IPS DF 6.9 (cell line): ENCODE results near the gene RPL37.
"Not testable (repeated sequence)": the region's sequence is repeated elsewhere in the genome, so short reads cannot be mapped to it uniquely, and the experiment has no call there.

ENCODE experiments used
- DNase-seq: peaks from one replicate; pipeline ENCODE4 v3.0.0-alpha.2; 2013; ENCODE audit warnings: low read depth, low spot score
- H3K27ac ChIP-seq: one replicate; pipeline ENCODE4 v1.5.1; 2013; ENCODE audit warnings: low read length, control low read depth
- H3K27me3 ChIP-seq: 2 replicates; pipeline ENCODE4 v1.6.1; 2013; ENCODE audit warnings: mild to moderate bottlenecking, low read length; ENCODE audit not compliant: control insufficient read depth, insufficient read depth
- H3K36me3 ChIP-seq: 2 replicates; pipeline ENCODE4 v1.6.1; 2013; ENCODE audit warnings: low read length; ENCODE audit not compliant: control insufficient read depth, insufficient read depth
- H3K4me1 ChIP-seq: 2 replicates; pipeline ENCODE4 v1.6.1; 2013; ENCODE audit warnings: low read length; ENCODE audit not compliant: control insufficient read depth, insufficient read depth
- H3K4me3 ChIP-seq: 2 replicates; pipeline ENCODE4 v1.5.1; 2013; ENCODE audit warnings: mild to moderate bottlenecking, low read length
- H3K9me3 ChIP-seq: 2 replicates; pipeline ENCODE4 v1.6.1; 2013; ENCODE audit warnings: low read length, inconsistent platforms; ENCODE audit not compliant: control insufficient read depth, insufficient read depth
- WGBS: extraction: QIAGEN DNeasy Blood & Tissue Kit; methylation state at CpG from one replicate; pipeline ENCODE4 v1.1.7; 2013; ENCODE audit warnings: mixed read lengths, missing lambda C conversion rate; ENCODE audit not compliant: insufficient read length, insufficient coverage; 5-methylcytosine and 5-hydroxymethylcytosine counted together

RPL37 gene

GRCh38 chr5:40796487-40796889, 38.5 kb downstream of the RPL37 start:
- WGBS: no CpG with 5 or more reads among the region's 3 CpGs
- Histone ChIP-seq H3K4me3 (no peak overlapping the region), H3K4me1 (no peaks in the 10 kb centered on the region; the same call in 1 of the 2 replicates), H3K9me3 (no peaks in the 10 kb centered on the region), H3K36me3 (no peaks in the 10 kb centered on the region), H3K27ac (no peak overlapping the region), H3K27me3 (no peaks in the 10 kb centered on the region)
- no peak for DNase-seq

GRCh38 chr5:40794877-40795276, 40.1 kb downstream of the RPL37 start:
- not testable (repeated sequence) for H3K9me3 ChIP-seq, H3K36me3 ChIP-seq, H3K27ac ChIP-seq, DNase-seq, H3K4me3 ChIP-seq, H3K27me3 ChIP-seq, H3K4me1 ChIP-seq
- no CpG with 5 or more reads among the region's 3 CpGs for WGBS

- DNase-seq: not testable (repeated sequence)
Measured at GRCh38 chr5:40794340-40794739, 40.7 kb downstream of the RPL37 start.

GRCh38 chr5:40792691-40793090, 42.3 kb downstream of the RPL37 start:
- H3K27me3 ChIP-seq, DNase-seq, H3K4me3 ChIP-seq, H3K27ac ChIP-seq, H3K36me3 ChIP-seq, H3K4me1 ChIP-seq, H3K9me3 ChIP-seq: not testable (repeated sequence)
- no CpG with 5 or more reads among the region's 10 CpGs for WGBS

More at GRCh38 chr5:40794340-40794739, 40.7 kb downstream of the RPL37 start:
- not testable (repeated sequence) for H3K36me3 ChIP-seq, H3K9me3 ChIP-seq, H3K4me1 ChIP-seq, H3K4me3 ChIP-seq, H3K27ac ChIP-seq, H3K27me3 ChIP-seq

GRCh38 chr5:40791715-40792139, 43.3 kb downstream of the RPL37 start:
- WGBS: no CpG with 5 or more reads among the region's 3 CpGs
- no peak for DNase-seq
- Histone ChIP-seq H3K27ac (no peak overlapping the region), H3K9me3 (no peaks in the 10 kb centered on the region), H3K27me3 (no peaks in the 10 kb centered on the region), H3K4me1 (no peaks in the 10 kb centered on the region), H3K4me3 (no peak overlapping the region), H3K36me3 (no peaks in the 10 kb centered on the region)

- no peak overlapping the region for H3K4me3 ChIP-seq
- no peak for DNase-seq
- no peak overlapping the region for H3K27ac ChIP-seq
- no peaks in the 10 kb centered on the region for H3K27me3 ChIP-seq
- no peaks in the 10 kb centered on the region for H3K4me1 ChIP-seq
- H3K36me3 ChIP-seq: no peaks in the 10 kb centered on the region
- no CpG with 5 or more reads among the region's 3 CpGs for WGBS
- H3K9me3 ChIP-seq: no peaks in the 10 kb centered on the region
Measured at GRCh38 chr5:40790947-40791593, 44.0 kb downstream of the RPL37 start.

GRCh38 chr5:40788941-40789340, 46.1 kb downstream of the RPL37 start:
- not testable (repeated sequence) for H3K27ac ChIP-seq, H3K4me1 ChIP-seq, H3K9me3 ChIP-seq, DNase-seq, H3K27me3 ChIP-seq, H3K36me3 ChIP-seq, H3K4me3 ChIP-seq
- WGBS: no CpG with 5 or more reads among the region's 5 CpGs

GRCh38 chr5:40787986-40788385, 47.0 kb downstream of the RPL37 start:
- no peaks in the 10 kb centered on the region for H3K27me3 ChIP-seq
- no peak overlapping the region for H3K27ac ChIP-seq
- WGBS: no CpG with 5 or more reads among the region's 1 CpG
- no peak for DNase-seq
- H3K9me3 ChIP-seq: no peaks in the 10 kb centered on the region
- H3K4me3 ChIP-seq: no peak overlapping the region
- H3K36me3 ChIP-seq: no peaks in the 10 kb centered on the region
- no peaks in the 10 kb centered on the region for H3K4me1 ChIP-seq

- no CpG with 5 or more reads among the region's 3 CpGs for WGBS
- H3K36me3 ChIP-seq, DNase-seq, H3K9me3 ChIP-seq, H3K4me3 ChIP-seq, H3K27ac ChIP-seq, H3K4me1 ChIP-seq, H3K27me3 ChIP-seq: not testable (repeated sequence)
Measured at GRCh38 chr5:40786664-40787063, 48.4 kb downstream of the RPL37 start.

GRCh38 chr5:40784916-40785315, 50.1 kb downstream of the RPL37 start:
- Histone ChIP-seq H3K27me3 (no peaks in the 10 kb centered on the region), H3K4me3 (no peak overlapping the region), H3K9me3 (no peaks in the 10 kb centered on the region), H3K27ac (no peak overlapping the region), H3K36me3 (no peaks in the 10 kb centered on the region), H3K4me1 (no peaks in the 10 kb centered on the region)
- WGBS: no CpG with 5 or more reads among the region's 1 CpG
- DNase-seq: no peak

GRCh38 chr5:40784027-40784653, 50.9 kb downstream of the RPL37 start:
- no CpG with 5 or more reads among the region's 1 CpG for WGBS
- H3K4me3 ChIP-seq: no peak overlapping the region
- H3K4me1 ChIP-seq: no peaks in the 10 kb centered on the region
- no peak for DNase-seq
- H3K27ac ChIP-seq: no peak overlapping the region
- H3K9me3 ChIP-seq: no peaks in the 10 kb centered on the region
- H3K36me3 ChIP-seq: no peaks in the 10 kb centered on the region
- no peaks in the 10 kb centered on the region for H3K27me3 ChIP-seq
